HCT116 (cell line): ENCODE results near the gene SLC24A3. TPM values are rescaled to one million over a fixed set of nuclear protein-coding genes. Genes with fewer than 3 reads are reported as not detected.

Experiments
- ATAC-seq: fragments of 200-7000 bp; cut with Tn5 transposase; 2 replicates; pipeline ENCODE4 v1.9.1; 2020; ENCODE audit warnings: mild to moderate bottlenecking, moderate library complexity
- BruUV-seq: library from RNA; stranded (reverse); fragments of 400-500 nt; replicated peaks from 2 replicates; lab custom pipeline; 2021; lab: Mats Ljungman, UMichigan
- CTCF ChIA-PET: fragments of 300-600 bp; sonication (Branson Sonifier 250); formaldehyde crosslinking; loops from one replicate; lab custom pipeline; 2021; ENCODE audit warnings: antibody characterized with exemption; lab: Charles Lee
- POLR2A ChIA-PET: fragments of 300-600, 350-600 bp; sonication (Branson Sonifier 250); formaldehyde crosslinking; loops from one replicate; lab custom pipeline; 2021; ENCODE audit warnings: antibody characterized with exemption; lab: Charles Lee
- RAD21 ChIA-PET, 2 experiments: fragments of 300-600 bp; sonication (Branson Sonifier 250); formaldehyde crosslinking; loops; one replicate each; lab custom pipeline; 2023; ENCODE audit warnings: low total read pairs in 2 of 2; ENCODE audit not compliant: uncharacterized antibody in 2 of 2, unreplicated experiment in 2 of 2, low non-redundant PET in 1 of 2; lab: Charles Lee
- DNase-seq: peaks from one replicate; pipeline ENCODE4 v3.0.0-alpha.2; 2010; ENCODE audit warnings: low read depth, low spot score
- H2AFZ ChIP-seq: fragments of 200-600 bp; shearing (Covaris generic), sonication (generic); 2 replicates; pipeline ENCODE4 v1.6.1; 2017; ENCODE audit warnings: low read depth, mixed run types, mixed read lengths, antibody characterized with exemption, low read length; ENCODE audit not compliant: poor library complexity, severe bottlenecking
- H3K27ac ChIP-seq: 2 replicates; pipeline ENCODE4 v1.5.1; 2012; ENCODE audit warnings: low read depth, low read length
- H3K27me3 ChIP-seq: fragments of 200-600 bp; sonication (generic); 2 replicates; pipeline ENCODE4 v1.6.1; 2016; ENCODE audit warnings: mixed run types, low read length, mixed read lengths; ENCODE audit not compliant: insufficient read depth
- H3K36me3 ChIP-seq, 2 experiments: fragments of 200-500 bp in 1 of 2; fragments of 200-600 bp in 1 of 2; sonication (Bioruptor generic) in 1 of 2; sonication (generic) in 1 of 2; 2 replicates each; pipeline versions ENCODE4 v1.5.1 to v1.6.1; 2014 to 2016; ENCODE audit warnings: low read length in 2 of 2, inconsistent platforms in 1 of 2, mixed read lengths in 1 of 2, mixed run types in 1 of 2; ENCODE audit not compliant: insufficient read depth in 2 of 2, control insufficient read depth in 1 of 2
- H3K4me1 ChIP-seq, 2 experiments: fragments of 200-600 bp in 1 of 2; sonication (generic) in 1 of 2; 2 replicates each; pipeline versions ENCODE4 v1.5.1 to v1.6.1; 2012 to 2017; ENCODE audit warnings: low read length in 2 of 2, inconsistent platforms in 1 of 2, mild to moderate bottlenecking in 1 of 2, mixed read lengths in 1 of 2, mixed run types in 1 of 2, moderate library complexity in 1 of 2; ENCODE audit not compliant: insufficient read depth in 2 of 2, control insufficient read depth in 1 of 2
- H3K4me2 ChIP-seq: fragments of 200-600 bp; sonication (generic); 2 replicates; pipeline ENCODE4 v1.6.1; 2017; ENCODE audit warnings: mixed run types, low read length, mixed read lengths
- H3K4me3 ChIP-seq, 2 experiments: fragments of 200-600 bp in 1 of 2; sonication (generic) in 1 of 2; replicated peaks in 1 of 2; 2 replicates each; pipeline ENCODE4 v1.5.1; 2011 to 2016; ENCODE audit warnings: low read length in 2 of 2, control low read depth in 1 of 2, low read depth in 1 of 2, mild to moderate bottlenecking in 1 of 2, mixed read lengths in 1 of 2, mixed run types in 1 of 2
- H3K79me2 ChIP-seq: fragments of 200-600 bp; sonication (generic); 2 replicates; pipeline ENCODE4 v1.6.1; 2017; ENCODE audit warnings: mild to moderate bottlenecking, mixed run types, low read length, moderate library complexity, mixed read lengths; ENCODE audit not compliant: insufficient read depth
- H3K9ac ChIP-seq: fragments of 200-600 bp; sonication (generic); 2 replicates; pipeline ENCODE4 v1.6.1; 2016; ENCODE audit warnings: low read length, mixed read lengths
- H3K9me2 ChIP-seq: fragments of 200-600 bp; sonication (generic), shearing (Covaris generic); 2 replicates; pipeline ENCODE4 v1.6.1; 2017; ENCODE audit warnings: mixed run types, mild to moderate bottlenecking, moderate library complexity; ENCODE audit not compliant: insufficient read depth
- H3K9me3 ChIP-seq, 2 experiments: fragments of 200-500 bp in 1 of 2; fragments of 200-600 bp in 1 of 2; sonication (Bioruptor generic) in 1 of 2; sonication (generic) in 1 of 2; 2 replicates each; pipeline ENCODE4 v1.6.1; 2014 to 2017; ENCODE audit warnings: low read length in 2 of 2, mixed read lengths in 2 of 2, inconsistent platforms in 1 of 2, low read depth in 1 of 2, mild to moderate bottlenecking in 1 of 2, mixed run types in 1 of 2, moderate library complexity in 1 of 2; ENCODE audit not compliant: control insufficient read depth in 1 of 2, insufficient read depth in 1 of 2
- H4K20me1 ChIP-seq: fragments of 200-600 bp; sonication (generic), shearing (Covaris generic); 2 replicates; pipeline ENCODE4 v1.6.1; 2017; ENCODE audit warnings: mixed run types, mild to moderate bottlenecking, moderate library complexity; ENCODE audit not compliant: insufficient read depth
- CBX3 ChIP-seq: IDR thresholded peaks from 2 replicates; pipeline ENCODE4 v1.6.1; 2012; ENCODE audit warnings: low read depth
- CEBPB ChIP-seq: IDR thresholded peaks from 2 replicates; pipeline ENCODE4 v1.6.1; 2012; ENCODE audit warnings: low read depth
- EGR1 ChIP-seq: IDR thresholded peaks from 2 replicates; pipeline ENCODE4 v1.6.1; 2012; ENCODE audit warnings: low read depth
- MAX ChIP-seq: IDR thresholded peaks from 2 replicates; pipeline ENCODE4 v1.6.1; 2012
- POLR2A ChIP-seq: IDR thresholded peaks from 2 replicates; pipeline ENCODE4 v1.7.0; 2011; ENCODE audit warnings: borderline replicate concordance; ENCODE audit not compliant: insufficient read depth, insufficient read length; ENCODE audit errors: extremely low read depth
- RAD21 ChIP-seq: IDR thresholded peaks from 2 replicates; pipeline ENCODE4 v1.6.1; 2012; ENCODE audit warnings: low read depth, mild to moderate bottlenecking
- SP1 ChIP-seq: IDR thresholded peaks from 2 replicates; pipeline ENCODE4 v1.6.1; 2012; ENCODE audit warnings: low read depth
- TCF7L2 ChIP-seq: IDR thresholded peaks from 2 replicates; pipeline ENCODE4 v1.7.0; 2011; ENCODE audit warnings: borderline replicate concordance, inconsistent platforms; ENCODE audit not compliant: insufficient read depth, insufficient read length; ENCODE audit errors: extremely low read depth
- ZFX ChIP-seq: fragments of 450-650 bp; IDR thresholded peaks from 2 replicates; pipeline ENCODE4 v1.6.1; 2017
- intact Hi-C: fragments of 100-400 bp; cut with micrococcal nuclease; formaldehyde crosslinking; loops from 2 replicates; pipeline ENCODE4 v1.10.0; 2022
- total RNA-seq: library from RNA; stranded (reverse); gene quantifications from one replicate; pipeline ENCODE4 v1.2.1, GENCODE V29; 2021; ENCODE audit not compliant: unreplicated experiment

The SLC24A3 gene
- total RNA-seq, 1 experiment from 2014 or later = not detected

- no TSS peak for BruUV-seq
- no peak overlapping the region for H2AFZ ChIP-seq
- H3K27ac ChIP-seq = no peak overlapping the region
- TF ChIP-seq CBX3 (no peak), ZFX (no peak), EGR1 (no peak), MAX (no peak)
- TF ChIP-seq, all 23 proteins: peak for 0
- Histone ChIP-seq H3K79me2 (no peaks in the 10 kb centered on the region), H4K20me1 (no peaks in the 10 kb centered on the region), H3K27me3 (no peaks in the 10 kb centered on the region), H3K36me3 (no peaks in the 10 kb centered on the region), H3K9me3 (no peaks in the 10 kb centered on the region; a peak in 1 of 4 replicates), H3K4me2 (no peak overlapping the region), H3K4me3 (no peak overlapping the region), H3K9me2 (no peaks in the 10 kb centered on the region), H3K4me1 (no peaks in the 10 kb centered on the region), H3K9ac (no peak overlapping the region)
- ChIA-PET POLR2A (no interaction called here), RAD21 (no interaction called here), CTCF (no interaction called here)
- intact Hi-C loops = no loop called here
- DNase-seq = no peak
- no peak for ATAC-seq
Measured at GRCh38 chr20:19683188-19683587, 470.7 kb downstream of the SLC24A3 start.

DNA sequence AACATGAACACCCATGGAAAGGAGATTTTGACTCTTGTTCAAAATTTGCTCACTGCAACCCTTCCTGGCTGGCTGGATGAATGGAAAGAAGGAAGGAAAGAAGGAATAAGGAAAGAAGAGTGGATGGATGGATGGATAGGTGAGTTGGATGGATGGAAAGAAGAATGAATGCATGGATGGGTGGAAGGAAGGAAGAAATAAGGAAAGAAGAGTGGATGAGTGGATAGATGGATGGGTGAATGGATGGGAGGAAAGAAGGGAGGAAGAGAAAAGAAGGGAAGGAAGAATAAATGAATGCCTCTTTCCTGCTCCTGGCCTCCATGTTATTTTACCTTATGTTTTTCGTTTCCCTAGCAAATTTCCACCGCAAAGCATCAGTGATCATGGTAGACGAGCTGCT, 471.4 kb downstream of the SLC24A3 start:
- ATAC-seq = no peak
- BruUV-seq = no TSS peak

More for the DNA sequence above, 471.4 kb downstream of the SLC24A3 start:
- H3K27ac ChIP-seq = no peak overlapping the region
- no peaks in the 10 kb centered on the region for H3K4me1 ChIP-seq
- no peaks in the 10 kb centered on the region for H3K9me2 ChIP-seq
- no peak for DNase-seq
- H3K4me3 ChIP-seq = no peak overlapping the region
- ChIA-PET RAD21 (no interaction called here), POLR2A (no interaction called here), CTCF (no interaction called here)
- H4K20me1 ChIP-seq = no peaks in the 10 kb centered on the region
- no peaks in the 10 kb centered on the region for H3K79me2 ChIP-seq
- intact Hi-C loops = no loop called here
- H3K36me3 ChIP-seq = no peaks in the 10 kb centered on the region
- no peaks in the 10 kb centered on the region for H3K27me3 ChIP-seq
- H3K9me3 ChIP-seq = no peaks in the 10 kb centered on the region; a peak in 1 of 4 replicates
- no peak overlapping the region for H3K9ac ChIP-seq
- H2AFZ ChIP-seq = no peak overlapping the region
- TF ChIP-seq TCF7L2 (no peak), SP1 (no peak), CBX3 (no peak), RAD21 (no peak), CEBPB (no peak), POLR2A (no peak), ZFX (no peak)
- no peak overlapping the region for H3K4me2 ChIP-seq
